Nephron (organoid): ENCODE measurements around the gene CRYBA4.

Source experiments
- H3K27ac Mint-ChIP-seq, 3 experiments: 2 replicates each; pipeline ENCODE4 v1.8.0; 2020; ENCODE audit warnings: mixed read lengths in 3 of 3, mild to moderate bottlenecking in 2 of 3, moderate library complexity in 1 of 3
- H3K27me3 Mint-ChIP-seq: 2 replicates; pipeline ENCODE4 v1.8.0; 2021; ENCODE audit warnings: low read depth, mild to moderate bottlenecking, moderate library complexity, mixed read lengths
- H3K36me3 Mint-ChIP-seq: 2 replicates; pipeline ENCODE4 v1.8.0; 2020; ENCODE audit warnings: low read depth, mixed read lengths
- H3K4me1 Mint-ChIP-seq: 2 replicates; pipeline ENCODE4 v1.8.0; 2020; ENCODE audit warnings: mixed read lengths
- H3K4me3 Mint-ChIP-seq, 3 experiments: 2 replicates each; pipeline ENCODE4 v1.8.0; 2020; ENCODE audit warnings: mild to moderate bottlenecking in 3 of 3, mixed read lengths in 3 of 3, moderate library complexity in 2 of 3
- H3K9me3 Mint-ChIP-seq: 2 replicates; pipeline ENCODE4 v1.8.0; 2020; ENCODE audit warnings: mixed read lengths
- CTCF ChIP-seq, 3 experiments: fragments of 200-600 bp; sonication (generic); IDR thresholded peaks; one replicate each; pipeline ENCODE4 v1.5.0; 2021; ENCODE audit warnings: antibody characterized with exemption in 3 of 3; ENCODE audit not compliant: unreplicated experiment in 3 of 3

CRYBA4 gene

DNA sequence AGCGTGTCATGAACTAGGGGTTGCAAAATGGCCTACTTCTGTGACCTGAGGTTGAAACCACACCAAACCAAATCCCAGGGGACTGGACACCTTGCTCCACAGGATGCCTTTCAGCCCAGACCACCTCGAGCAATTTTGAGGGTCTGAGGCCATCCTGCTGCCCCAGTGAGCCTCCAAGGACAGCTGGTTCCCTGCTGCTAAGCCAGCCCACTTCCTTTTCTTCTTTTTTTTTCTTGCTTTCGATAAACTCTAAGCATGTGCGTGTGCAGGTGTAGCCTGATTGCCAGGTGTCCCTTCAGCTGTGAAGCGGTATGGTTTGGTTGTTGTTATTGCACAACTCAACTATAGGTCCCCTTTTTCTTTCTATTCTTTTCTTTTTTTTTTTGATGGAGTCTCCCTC is 6.6 kb upstream of the CRYBA4 start:
- no peaks in the 10 kb centered on the region for H3K9me3 Mint-ChIP-seq

GRCh38 chr22:26615830-26616435 is 5.8 kb upstream of the CRYBA4 start:
- TF ChIP-seq CTCF (IDR thresholded peaks at IDR 0.05; ENCODE audit: unreplicated experiment in 3 of 3), result no peak
- Mint-ChIP-seq H3K27me3 (peaks cover 32% of the 10 kb centered on the region), H3K27ac (peak overlapping the region in 2 of 3 experiments; percentile 13 to 18), H3K4me1 (peaks cover 37% of the 10 kb centered on the region), H3K4me3 (no peak overlapping the region), H3K9me3 (no peaks in the 10 kb centered on the region), H3K36me3 (no peaks in the 10 kb centered on the region)

More for the DNA sequence above, 6.6 kb upstream of the CRYBA4 start:
- TF ChIP-seq CTCF (IDR thresholded peaks at IDR 0.05; ENCODE audit: unreplicated experiment in 3 of 3), result no peak
- H3K4me3 Mint-ChIP-seq, result no peak overlapping the region
- peaks cover 37% of the 10 kb centered on the region for H3K4me1 Mint-ChIP-seq
- H3K36me3 Mint-ChIP-seq, result no peaks in the 10 kb centered on the region
- H3K27ac Mint-ChIP-seq, result no peak overlapping the region
- peaks cover 32% of the 10 kb centered on the region for H3K27me3 Mint-ChIP-seq

DNA sequence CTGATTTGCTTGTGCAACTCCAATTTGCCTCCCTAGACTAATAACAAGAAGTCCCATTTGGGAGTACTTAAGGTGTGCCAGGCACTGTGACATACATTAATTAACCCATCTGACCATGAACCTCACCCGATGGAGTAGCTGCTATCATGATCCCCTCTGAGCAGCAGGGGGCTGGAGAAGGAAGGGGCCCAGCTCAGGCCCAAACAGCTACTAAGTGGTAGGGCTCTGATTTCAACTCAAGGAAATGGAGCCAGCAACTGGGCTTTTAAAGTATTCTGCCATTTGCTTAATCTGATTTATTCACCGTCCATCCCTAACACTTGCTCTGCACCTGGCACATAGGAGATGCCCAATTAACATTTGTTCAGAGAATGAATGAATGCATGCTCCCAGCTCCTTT is 5.1 kb upstream of the CRYBA4 start:
- TF ChIP-seq CTCF (IDR thresholded peaks at IDR 0.05; ENCODE audit: unreplicated experiment in 3 of 3), result no peak

DNA sequence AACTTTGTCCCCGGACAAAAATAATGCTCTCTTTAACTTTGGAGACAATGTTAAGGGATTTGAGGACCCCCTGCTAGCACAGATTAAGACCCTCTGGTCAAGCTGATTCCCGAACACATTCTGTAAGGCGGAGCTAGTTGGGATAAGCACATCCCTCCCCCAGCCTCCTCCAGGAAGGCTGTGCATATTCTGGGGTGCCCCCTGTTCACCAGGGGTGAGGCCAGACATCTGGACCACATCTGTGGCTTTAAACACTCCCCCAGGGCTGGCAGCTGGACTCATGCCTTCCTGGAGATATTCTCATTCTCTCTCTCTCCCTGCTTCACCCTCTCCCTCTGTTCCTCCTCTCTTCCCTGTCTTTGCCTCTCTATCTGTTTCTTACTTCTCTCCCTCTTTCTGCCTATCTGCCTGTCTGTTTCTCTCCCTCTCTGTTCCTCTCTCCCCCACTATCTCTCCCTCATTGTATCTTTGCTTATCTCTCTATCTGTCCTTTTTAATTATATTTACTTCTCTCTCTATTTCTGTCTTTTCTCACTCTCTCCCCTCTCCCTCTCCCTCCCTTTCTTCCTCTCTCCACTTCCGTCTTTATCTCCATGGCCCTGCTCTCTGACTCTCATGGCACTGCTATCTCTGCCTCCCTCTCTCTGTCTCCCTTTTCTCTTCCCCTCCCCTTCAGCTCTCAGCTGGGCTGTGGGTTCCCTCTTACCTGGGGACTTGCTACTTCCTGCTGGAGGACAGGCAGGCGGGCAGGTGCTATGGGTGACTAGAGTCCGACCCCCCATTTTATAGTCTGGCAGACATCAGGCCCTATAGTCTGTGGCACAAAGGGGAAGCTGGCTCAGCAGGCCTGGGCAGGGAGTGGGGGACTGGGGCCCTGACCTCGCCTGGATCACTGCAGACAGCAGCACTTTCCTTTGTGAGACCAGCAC is 4.2 kb upstream of the CRYBA4 start, which contains the start of gene CRYBB1:
Gene CRYBB1 (minus strand): TSS at position 757 of the 929 bp plus-strand sequence. CDS start 1,708 bp downstream, outside the sequence.
- no peak within 1 kb of the TSS for H3K4me3 Mint-ChIP-seq
- H3K36me3 Mint-ChIP-seq, result no peaks in the 10 kb centered on the region
- peaks cover 26% of the 10 kb centered on the region for H3K27me3 Mint-ChIP-seq
- no peaks in the 10 kb centered on the region for H3K9me3 Mint-ChIP-seq
- H3K4me1 Mint-ChIP-seq, result peaks cover 37% of the 10 kb centered on the region
- H3K27ac Mint-ChIP-seq, result peak within 1 kb of the TSS; percentile 18 to 46 (median 20)
- no peak for TF ChIP-seq CTCF (IDR thresholded peaks at IDR 0.05; ENCODE audit: unreplicated experiment in 3 of 3)

More for the DNA sequence above, 5.1 kb upstream of the CRYBA4 start:
- Mint-ChIP-seq H3K27ac (peak overlapping the region; percentile 13 to 46 (median 18)), H3K4me3 (no peak overlapping the region), H3K36me3 (no peaks in the 10 kb centered on the region), H3K4me1 (peaks cover 37% of the 10 kb centered on the region), H3K27me3 (peaks cover 32% of the 10 kb centered on the region), H3K9me3 (no peaks in the 10 kb centered on the region)

GRCh38 chr22:26618455-26618854 is 3.3 kb upstream of the CRYBA4 start:
- H3K4me3 Mint-ChIP-seq, result no peak overlapping the region
- TF ChIP-seq CTCF (IDR thresholded peaks at IDR 0.05; ENCODE audit: unreplicated experiment in 3 of 3), result no peak
- H3K27me3 Mint-ChIP-seq, result peaks cover 23% of the 10 kb centered on the region

More at GRCh38 chr22:26618455-26618854, 3.3 kb upstream of the CRYBA4 start:
- Mint-ChIP-seq H3K27ac (no peak overlapping the region), H3K9me3 (no peaks in the 10 kb centered on the region), H3K4me1 (peaks cover 37% of the 10 kb centered on the region), H3K36me3 (no peaks in the 10 kb centered on the region)
